K562 (cell line): Measurements from ENCODE around the gene MATR3. TPM values are rescaled to one million over a fixed set of nuclear protein-coding genes. Genes with fewer than 3 reads are reported as not detected.

Source experiments
- ERF ChIP-seq: fragments of 450-650 bp; formaldehyde crosslinking; IDR thresholded peaks from 2 replicates; pipeline ENCODE4 v1.4.0; 2020; ENCODE audit warnings: mild to moderate bottlenecking, mixed read lengths
- ESRRB ChIP-seq: fragments of 250-450 bp; sonication (Bioruptor Pico); IDR thresholded peaks from 2 replicates; pipeline ENCODE4 v1.5.0; 2020; ENCODE audit warnings: mild to moderate bottlenecking, moderate library complexity, borderline replicate concordance
- EZH2 ChIP-seq: IDR thresholded peaks from 2 replicates; pipeline ENCODE4 v1.6.1; 2012; ENCODE audit warnings: low read depth, mild to moderate bottlenecking, inconsistent platforms, low read length, borderline replicate concordance
- GATAD2B ChIP-seq: fragments of 450-650 bp; IDR thresholded peaks from 2 replicates; pipeline ENCODE4 v1.6.1; 2017; ENCODE audit warnings: mild to moderate bottlenecking, borderline replicate concordance
- HDAC8 ChIP-seq: fragments of 450-650 bp; IDR thresholded peaks from 2 replicates; pipeline ENCODE4 v1.6.1; 2016; ENCODE audit warnings: mild to moderate bottlenecking, missing genetic modification characterization, moderate library complexity, missing compliant biosample characterization
- HDGF ChIP-seq: fragments of 450-650 bp; IDR thresholded peaks from 2 replicates; pipeline ENCODE4 v1.6.1; 2016
- MIER1 ChIP-seq: fragments of 450-650 bp; IDR thresholded peaks from 2 replicates; pipeline ENCODE4 v1.6.1; 2016; ENCODE audit warnings: antibody characterized with exemption, mild to moderate bottlenecking, low read depth
- NFE2L1 ChIP-seq: fragments of 450-650 bp; IDR thresholded peaks from 2 replicates; pipeline ENCODE4 v1.6.1; 2016; ENCODE audit warnings: missing genetic modification characterization, low read depth, mild to moderate bottlenecking, missing compliant biosample characterization, moderate library complexity, borderline replicate concordance
- NRF1 ChIP-seq, 2 experiments: fragments of 450-650 bp; IDR thresholded peaks in 1 of 2; conservative IDR thresholded peaks in 1 of 2; 2 replicates each; pipeline ENCODE4 v1.6.1; 2014; ENCODE audit warnings: mild to moderate bottlenecking in 2 of 2
- PCBP2 ChIP-seq: fragments of 200-400 bp; formaldehyde crosslinking; IDR thresholded peaks from 2 replicates; pipeline ENCODE4 v1.6.1; 2018; ENCODE audit warnings: low read length, low read depth, mild to moderate bottlenecking, moderate library complexity; ENCODE audit not compliant: poor library complexity, severe bottlenecking
- PHTF2 ChIP-seq: fragments of 250-450 bp; sonication (Bioruptor Pico); IDR thresholded peaks from 2 replicates; pipeline ENCODE4 v1.5.0; 2021; ENCODE audit warnings: mild to moderate bottlenecking
- POLR2H ChIP-seq: IDR thresholded peaks from 2 replicates; pipeline ENCODE4 v1.6.1; 2016; ENCODE audit warnings: missing genetic modification characterization, low read depth, mild to moderate bottlenecking, control low read depth, missing compliant biosample characterization, moderate library complexity
- PPARD ChIP-seq: fragments of 250-450 bp; sonication (Bioruptor Pico); IDR thresholded peaks from 2 replicates; pipeline ENCODE4 v1.8.0; 2022; ENCODE audit warnings: inconsistent platforms, mild to moderate bottlenecking, moderate library complexity
- RAD21 ChIP-seq, 2 experiments: fragments of 250-450 bp in 1 of 2; fragments of 450-650 bp in 1 of 2; sonication (Bioruptor Pico) in 1 of 2; formaldehyde crosslinking in 1 of 2; IDR thresholded peaks in 1 of 2; conservative IDR thresholded peaks in 1 of 2; 2 replicates each; pipeline versions ENCODE4 v1.4.0 to v1.8.0; 2020 to 2022; ENCODE audit warnings: mild to moderate bottlenecking in 2 of 2, moderate library complexity in 1 of 2
- RBFOX2 ChIP-seq: fragments of 200-400 bp; formaldehyde crosslinking; IDR thresholded peaks from 2 replicates; pipeline ENCODE4 v1.6.1; 2017; ENCODE audit warnings: low read depth, mild to moderate bottlenecking, low read length, moderate library complexity
- RBM39 ChIP-seq: fragments of 200-400 bp; formaldehyde crosslinking; optimal IDR thresholded peaks from 2 replicates; pipeline ENCODE3; 2018; ENCODE audit warnings: low read depth, low read length
- RCOR1 ChIP-seq, 2 experiments: IDR thresholded peaks; 2 replicates each; pipeline ENCODE4 v1.6.1; 2012; ENCODE audit warnings: low read depth in 2 of 2, low read length in 2 of 2, borderline replicate concordance in 1 of 2, improper control_type of control experiment in 1 of 2
- RFX5 ChIP-seq: IDR thresholded peaks from 2 replicates; pipeline ENCODE4 v1.6.1; 2011; ENCODE audit warnings: low read depth, mild to moderate bottlenecking, improper control_type of control experiment, low read length
- ZBTB26 ChIP-seq: fragments of 450-650 bp; formaldehyde crosslinking; IDR thresholded peaks from 2 replicates; pipeline ENCODE4 v1.4.0; 2022; ENCODE audit warnings: missing genetic modification characterization
- ZBTB7A ChIP-seq: IDR thresholded peaks from 2 replicates; pipeline ENCODE4 v1.6.1; 2011; ENCODE audit warnings: low read depth, mild to moderate bottlenecking, low read length, moderate library complexity, borderline replicate concordance; ENCODE audit not compliant: control insufficient read depth
- ZEB2 ChIP-seq: fragments of 450-650 bp; IDR thresholded peaks from 2 replicates; pipeline ENCODE4 v1.6.1; 2016
- ZMIZ1 ChIP-seq, 2 experiments: fragments of 150-350 bp in 1 of 2; IDR thresholded peaks; 2 replicates each; pipeline ENCODE4 v1.6.1; 2012 to 2016; ENCODE audit warnings: low read depth in 2 of 2, low read length in 2 of 2, mild to moderate bottlenecking in 1 of 2, moderate library complexity in 1 of 2
- ZNF274 ChIP-seq: IDR thresholded peaks from 2 replicates; pipeline ENCODE4 v1.6.1; 2011; ENCODE audit warnings: low read depth, mild to moderate bottlenecking, low read length, moderate library complexity, borderline replicate concordance
- ZNF316 ChIP-seq: fragments of 450-650 bp; IDR thresholded peaks from 2 replicates; pipeline ENCODE4 v1.6.1; 2016
- ZSCAN29 ChIP-seq: fragments of 450-650 bp; IDR thresholded peaks from 2 replicates; pipeline ENCODE4 v1.6.1; 2017
- polyA plus RNA-seq, 8 experiments: library from polyadenylated mRNA; depleted of rRNA in 4 of 8; stranded (reverse) in 5 of 8; unstranded in 3 of 8; fragments of >200 nt; fragmentation: Nextera tagmentation in 2 of 8; fragmentation: Illumina TruSeq in 1 of 8; extraction: Ambion mirVana in 2 of 8; extraction: Trizol in 1 of 8; gene quantifications; 2 replicates each; pipeline versions ENCODE4 v1.2.1 to v1.2.3, GENCODE V29; 2011 to 2014; ENCODE audit warnings: inconsistent platforms in 1 of 8, missing spikeins in 1 of 8
- total RNA-seq, 7 experiments: library from RNA; depleted of rRNA in 6 of 7; stranded (reverse); fragments of >200 nt in 6 of 7; fragmentation: Illumina TruSeq in 2 of 7; extraction: Trizol in 2 of 7; gene quantifications; 2 replicates each; pipeline versions ENCODE4 v1.2.1 to v1.2.3, GENCODE V29; 2011 to 2021; ENCODE audit warnings: low replicate concordance in 1 of 7

The MATR3 gene
- total and polyA plus RNA-seq, 9 of the 15 experiments (the other 6 are each of a cell fraction or from before 2014, with no cell fraction given) = 150 to 425 (median 263) TPM

DNA sequence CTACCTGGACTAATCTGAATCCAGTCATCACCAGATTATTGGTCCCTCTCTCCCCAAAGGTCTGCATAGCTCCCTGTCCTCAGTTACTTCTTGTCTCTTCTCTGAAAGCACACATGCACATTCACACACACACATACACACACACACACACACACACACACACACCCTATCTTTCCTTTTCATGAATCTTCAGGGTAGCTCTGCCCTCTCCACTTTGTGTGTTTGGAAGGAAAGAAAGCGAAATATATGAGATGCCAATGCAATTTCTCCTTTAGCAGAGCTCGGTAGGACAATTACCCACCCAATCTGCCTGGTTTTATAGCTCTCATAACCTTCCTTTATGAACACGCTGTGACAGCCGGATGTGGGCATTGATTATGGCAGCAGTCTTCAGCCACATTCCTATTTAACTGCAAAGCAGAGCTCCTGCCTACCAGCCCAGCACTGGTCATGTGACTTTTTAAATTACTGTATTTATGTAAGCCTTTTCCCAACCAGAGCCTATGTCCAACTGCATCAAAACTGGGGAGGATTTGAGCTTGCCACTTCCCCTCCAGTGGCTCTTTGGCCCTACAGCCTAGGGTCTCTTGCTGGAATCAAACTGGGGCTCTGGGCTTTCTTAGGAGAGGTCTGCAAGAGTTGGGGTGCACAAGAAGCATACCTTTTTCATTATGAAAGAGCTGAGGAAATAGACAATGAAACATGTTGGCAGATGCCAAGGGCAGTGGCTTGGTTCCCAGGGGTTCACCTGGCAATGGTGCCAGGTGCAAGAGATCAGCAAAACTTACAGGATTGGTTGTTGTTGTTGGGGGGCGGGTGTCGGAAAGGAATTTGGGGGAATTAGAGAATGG, 20.8 kb upstream of the MATR3 start (continued):
- TF ChIP-seq ZMIZ1 (IDR thresholded peaks at IDR 0.05; ENCODE audit: low read depth in 2 of 2, low read length in 2 of 2) (no peak), EZH2 (no peak), ZEB2 (no peak), NFE2L1 (tag) (no peak), MIER1 (no peak), ESRRB (CRISPR knock-in tag) (no peak), ERF (CRISPR knock-in tag) (no peak), ZSCAN29 (no peak), ZBTB7A (no peak), RBFOX2 (no peak), ZNF316 (peak; percentile 37; the same call in 1 of the 2 replicates), NRF1 (conservative IDR thresholded peaks at IDR 0.05 in 1 of 2, IDR thresholded peaks at IDR 0.05 in 1 of 2) (no peak), ZBTB26 (CRISPR knock-in tag) (0 out of 2 replicates have a peak, but pooled peaks have one; percentile 57), PHTF2 (CRISPR knock-in tag) (no peak), ZNF274 (no peak), HDAC8 (tag) (no peak), PCBP2 (no peak), RAD21 (CRISPR knock-in tag; conservative IDR thresholded peaks at IDR 0.05 in 1 of 2, IDR thresholded peaks at IDR 0.05 in 1 of 2) (no peak), RCOR1 (IDR thresholded peaks at IDR 0.05; ENCODE audit: borderline replicate concordance in 1 of 2, low read depth in 2 of 2, low read length in 2 of 2) (no peak), RFX5 (no peak), RBM39 (no peak), HDGF (0 out of 2 replicates have a peak, but pooled peaks have one; percentile 67), POLR2H (tag) (no peak), PPARD (CRISPR knock-in tag) (no peak), GATAD2B (no peak)
